Gastrocnemius medialis (tissue), 4 donors: ENCODE results near the gene TSSC4.

Experiments used
- POLR2A ChIP-seq, 2 donors: fragments of 450-650 bp; IDR thresholded peaks; one replicate each; pipeline ENCODE4 v1.6.1; 2017; ENCODE audit warnings: antibody characterized with exemption in 2 of 2, mild to moderate bottlenecking in 2 of 2, moderate library complexity in 2 of 2
- TF ChIP-seq, protein P1 (sequence below), 5 experiments: fragments of 450-650 bp in 3 of 5; fragments of 200-600 bp in 2 of 5; sonication (generic) in 2 of 5; IDR thresholded peaks in 4 of 5; conservative IDR thresholded peaks in 1 of 5; 1 replicate in 4 of 5; 2 replicates in 1 of 5; pipeline ENCODE4 v1.5.1; 2016 to 2019; ENCODE audit warnings: antibody characterized with exemption in 5 of 5, mild to moderate bottlenecking in 3 of 5, moderate library complexity in 3 of 5

DNA sequence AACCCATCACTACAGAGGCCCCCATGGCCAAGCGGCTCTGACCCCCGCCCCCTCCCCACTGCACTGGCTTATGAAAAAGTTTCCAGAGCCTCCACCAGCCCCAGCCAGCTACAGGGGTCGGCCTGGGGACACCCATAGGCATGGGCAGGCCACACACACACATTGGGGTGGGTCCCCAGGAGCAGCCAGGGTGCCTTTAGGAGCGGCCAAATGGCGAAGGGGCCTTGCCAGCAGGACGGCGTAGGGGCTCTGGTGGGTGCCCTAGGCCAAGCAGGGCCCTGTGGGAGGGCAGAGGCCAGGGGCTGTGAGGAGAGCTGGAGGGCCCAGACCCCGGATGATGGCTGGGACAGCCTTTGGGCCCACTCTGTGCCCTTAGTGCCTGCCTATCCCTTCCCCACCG lies 10.1 kb downstream of the TSSC4 start:
- TF ChIP-seq, protein P1, sequence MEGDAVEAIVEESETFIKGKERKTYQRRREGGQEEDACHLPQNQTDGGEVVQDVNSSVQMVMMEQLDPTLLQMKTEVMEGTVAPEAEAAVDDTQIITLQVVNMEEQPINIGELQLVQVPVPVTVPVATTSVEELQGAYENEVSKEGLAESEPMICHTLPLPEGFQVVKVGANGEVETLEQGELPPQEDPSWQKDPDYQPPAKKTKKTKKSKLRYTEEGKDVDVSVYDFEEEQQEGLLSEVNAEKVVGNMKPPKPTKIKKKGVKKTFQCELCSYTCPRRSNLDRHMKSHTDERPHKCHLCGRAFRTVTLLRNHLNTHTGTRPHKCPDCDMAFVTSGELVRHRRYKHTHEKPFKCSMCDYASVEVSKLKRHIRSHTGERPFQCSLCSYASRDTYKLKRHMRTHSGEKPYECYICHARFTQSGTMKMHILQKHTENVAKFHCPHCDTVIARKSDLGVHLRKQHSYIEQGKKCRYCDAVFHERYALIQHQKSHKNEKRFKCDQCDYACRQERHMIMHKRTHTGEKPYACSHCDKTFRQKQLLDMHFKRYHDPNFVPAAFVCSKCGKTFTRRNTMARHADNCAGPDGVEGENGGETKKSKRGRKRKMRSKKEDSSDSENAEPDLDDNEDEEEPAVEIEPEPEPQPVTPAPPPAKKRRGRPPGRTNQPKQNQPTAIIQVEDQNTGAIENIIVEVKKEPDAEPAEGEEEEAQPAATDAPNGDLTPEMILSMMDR (IDR thresholded peaks at IDR 0.05 in 4 of 5, conservative IDR thresholded peaks at IDR 0.05 in 1 of 5) = no peak
- TF ChIP-seq POLR2A (IDR thresholded peaks at IDR 0.05) = no peak
